SH-SY5Y (cell line): ENCODE measurements around the gene PDCD6IP.

Source experiments
- GATA2 ChIP-seq: IDR thresholded peaks from 2 replicates; pipeline ENCODE4 v1.6.1; 2011; ENCODE audit warnings: mild to moderate bottlenecking, low read depth, low read length
- GATA3 ChIP-seq: IDR thresholded peaks from 2 replicates; pipeline ENCODE4 v1.6.1; 2011; ENCODE audit warnings: low read depth, mild to moderate bottlenecking, low read length, moderate library complexity

DNA sequence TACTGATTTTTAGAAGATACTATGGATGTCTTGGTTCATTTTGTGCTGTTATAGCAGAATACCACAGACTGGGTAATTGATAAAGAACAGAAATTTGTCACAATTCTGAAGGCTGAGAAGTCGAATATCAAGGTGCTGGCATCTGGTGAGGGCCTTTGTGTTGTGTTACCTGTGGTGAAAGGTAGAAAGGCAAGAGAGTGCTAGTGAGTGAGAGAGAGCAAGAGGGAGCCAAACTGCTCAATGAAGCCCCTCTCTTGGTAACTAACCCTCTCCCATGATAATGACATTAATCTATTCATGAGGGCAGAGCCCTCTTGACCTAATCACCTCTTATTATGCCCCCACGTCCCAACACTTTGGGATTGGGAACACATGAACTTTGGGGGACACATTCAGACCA, 31.3 kb downstream of the PDCD6IP start:
- no peak for TF ChIP-seq GATA2
- no peak for TF ChIP-seq GATA3
